ENCODE data around the gene HSPA13. TPM values are rescaled to one million over a fixed set of nuclear protein-coding genes. Genes with fewer than 3 reads are reported as not detected.

The HSPA13 gene
- total and polyA plus RNA-seq, 2 donors (not counting 3 experiments of a cell fraction or from before 2014, with no cell fraction given): 11.5 to 40.4 TPM

DNA sequence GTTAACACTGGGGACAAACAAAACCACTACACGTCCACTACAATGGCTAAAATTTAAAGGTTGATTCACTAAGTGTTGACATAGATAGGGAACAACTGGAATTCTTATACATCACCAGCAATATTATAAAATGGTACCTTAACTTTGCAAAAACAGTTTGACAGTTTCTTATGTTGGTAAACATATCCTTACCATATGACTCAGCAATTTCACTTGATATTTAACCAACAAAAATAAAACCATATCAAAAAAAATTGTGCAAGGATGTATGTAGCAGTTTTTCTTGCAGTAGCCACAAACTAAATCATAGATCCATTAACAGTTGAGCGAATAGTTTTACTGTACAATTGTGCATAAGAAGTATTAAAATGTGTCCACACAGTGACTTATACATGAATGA, 5.3 kb upstream of the HSPA13 start:
- Histone ChIP-seq H3K9ac (replicated peaks; ENCODE audit: extremely low read depth, insufficient read depth, low read length) (no peak overlapping the region), H3K79me2 (ENCODE audit: control insufficient read depth, insufficient read depth, low read length) (no peaks in the 10 kb centered on the region), H3K27ac (ENCODE audit: insufficient read depth, low read depth, low read length) (no peak overlapping the region), H3K4me2 (ENCODE audit: insufficient read depth, low read length) (no peak overlapping the region), H3K4me1 (ENCODE audit: control insufficient read depth, extremely low read depth, insufficient read depth, low read length) (peaks cover 6% of the 10 kb centered on the region), H3K27me3 (ENCODE audit: control insufficient read depth in 2 of 2, insufficient read depth in 2 of 2, low read length in 2 of 2) (no peaks in the 10 kb centered on the region), H4K20me1 (replicated peaks; ENCODE audit: control insufficient read depth, extremely low read depth, insufficient read depth, low read length) (no peaks in the 10 kb centered on the region), H3K36me3 (ENCODE audit: control insufficient read depth in 2 of 2, extremely low read depth in 1 of 2, insufficient read depth in 2 of 2, low read length in 2 of 2) (no peaks in the 10 kb centered on the region), H2AFZ (ENCODE audit: low read depth, low read length) (no peak overlapping the region), H3K4me3 (replicated peaks in 1 of 3; ENCODE audit: insufficient read depth in 1 of 3, low read depth in 1 of 3, low read length in 3 of 3) (no peak overlapping the region), H3K9me1 (replicated peaks; ENCODE audit: control insufficient read depth, extremely low read depth, insufficient read depth, low read length) (no peaks in the 10 kb centered on the region), H3K9me3 (replicated peaks; ENCODE audit: control insufficient read depth, insufficient read depth, low read length) (no peaks in the 10 kb centered on the region)
- DNase-seq (ENCODE audit: low read depth, low spot score) (no peak), FAIRE-seq (no peak)
- TF ChIP-seq GATA2 (IDR thresholded peaks at IDR 0.05; ENCODE audit: insufficient read depth, insufficient read length, low read depth, low read length) (no peak), FOS (IDR thresholded peaks at IDR 0.05; ENCODE audit: borderline replicate concordance, insufficient read depth, low read length) (no peak)
- no TSS peak for BruUV-seq (replicated peaks)
- ChIA-PET POLR2A (no interaction called here), CTCF (no interaction called here)
- intact Hi-C loops (cut with micrococcal nuclease) (no loop called here), dilution Hi-C loops (cut with MboI; ENCODE audit: extremely low pct_ligation_motif_present, low sequenced_read_pairs) (no loop called here)

DNA sequence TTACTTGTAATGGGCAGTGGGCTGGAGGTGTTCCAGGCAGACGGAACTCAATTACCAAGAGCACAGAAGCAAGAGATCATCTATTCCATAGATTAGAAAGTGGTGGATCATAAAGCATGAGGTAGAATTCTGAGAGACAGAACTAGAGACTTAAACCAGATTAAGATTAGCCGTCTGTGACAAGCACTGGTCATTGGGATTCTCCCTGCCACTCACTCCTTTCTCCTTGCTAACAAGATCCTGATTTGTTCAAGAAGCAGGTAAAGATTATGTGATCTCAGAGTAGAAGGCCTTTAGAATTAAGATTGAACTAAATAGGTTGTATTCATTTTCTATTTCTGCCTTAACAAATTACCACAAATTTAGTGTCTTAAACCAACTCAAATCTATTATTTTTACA, 1.5 kb upstream of the HSPA13 start:
- CTCF ChIA-PET: interaction anchor here (2.7 kb wide), 1 partner anchor 389 kb away, joined by 8 read pairs; no protein-coding TSS in a partner anchor
- H4K20me1 ChIP-seq (replicated peaks; ENCODE audit: control insufficient read depth, extremely low read depth, insufficient read depth, low read length): peaks cover 7% of the 10 kb centered on the region
- BruUV-seq (replicated peaks): no TSS peak
- H3K79me2 ChIP-seq (ENCODE audit: control insufficient read depth, insufficient read depth, low read length): peaks cover 32% of the 10 kb centered on the region
- no peaks in the 10 kb centered on the region for H3K27me3 ChIP-seq (ENCODE audit: control insufficient read depth in 2 of 2, insufficient read depth in 2 of 2, low read length in 2 of 2)
- H3K4me1 ChIP-seq (ENCODE audit: control insufficient read depth, extremely low read depth, insufficient read depth, low read length): peaks cover 26% of the 10 kb centered on the region
- H2AFZ ChIP-seq (ENCODE audit: low read depth, low read length): peak overlapping the region; percentile 82
- H3K9ac ChIP-seq (replicated peaks; ENCODE audit: extremely low read depth, insufficient read depth, low read length): no peak overlapping the region
- no peaks in the 10 kb centered on the region for H3K36me3 ChIP-seq (ENCODE audit: control insufficient read depth in 2 of 2, extremely low read depth in 1 of 2, insufficient read depth in 2 of 2, low read length in 2 of 2)
- peak overlapping the region; percentile 93 for H3K27ac ChIP-seq (ENCODE audit: insufficient read depth, low read depth, low read length)
- H3K9me1 ChIP-seq (replicated peaks; ENCODE audit: control insufficient read depth, extremely low read depth, insufficient read depth, low read length): no peaks in the 10 kb centered on the region
- DNase-seq (ENCODE audit: low read depth, low spot score): no peak
- TF ChIP-seq POLR2A (IDR thresholded peaks at IDR 0.05; ENCODE audit: low read depth, low read length): no peak
- no peak for TF ChIP-seq EZH2 (IDR thresholded peaks at IDR 0.05; ENCODE audit: borderline replicate concordance, low read depth, low read length, severe bottlenecking)
- TF ChIP-seq, protein P1, sequence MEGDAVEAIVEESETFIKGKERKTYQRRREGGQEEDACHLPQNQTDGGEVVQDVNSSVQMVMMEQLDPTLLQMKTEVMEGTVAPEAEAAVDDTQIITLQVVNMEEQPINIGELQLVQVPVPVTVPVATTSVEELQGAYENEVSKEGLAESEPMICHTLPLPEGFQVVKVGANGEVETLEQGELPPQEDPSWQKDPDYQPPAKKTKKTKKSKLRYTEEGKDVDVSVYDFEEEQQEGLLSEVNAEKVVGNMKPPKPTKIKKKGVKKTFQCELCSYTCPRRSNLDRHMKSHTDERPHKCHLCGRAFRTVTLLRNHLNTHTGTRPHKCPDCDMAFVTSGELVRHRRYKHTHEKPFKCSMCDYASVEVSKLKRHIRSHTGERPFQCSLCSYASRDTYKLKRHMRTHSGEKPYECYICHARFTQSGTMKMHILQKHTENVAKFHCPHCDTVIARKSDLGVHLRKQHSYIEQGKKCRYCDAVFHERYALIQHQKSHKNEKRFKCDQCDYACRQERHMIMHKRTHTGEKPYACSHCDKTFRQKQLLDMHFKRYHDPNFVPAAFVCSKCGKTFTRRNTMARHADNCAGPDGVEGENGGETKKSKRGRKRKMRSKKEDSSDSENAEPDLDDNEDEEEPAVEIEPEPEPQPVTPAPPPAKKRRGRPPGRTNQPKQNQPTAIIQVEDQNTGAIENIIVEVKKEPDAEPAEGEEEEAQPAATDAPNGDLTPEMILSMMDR (IDR thresholded peaks at IDR 0.05; ENCODE audit: extremely low read depth in 1 of 2, insufficient read depth in 1 of 2, low read depth in 1 of 2, low read length in 2 of 2): no peak
- TF ChIP-seq FOS (IDR thresholded peaks at IDR 0.05; ENCODE audit: borderline replicate concordance, insufficient read depth, low read length): no peak
- TF ChIP-seq MYC (IDR thresholded peaks at IDR 0.05; ENCODE audit: low read depth, low read length): no peak
- TF ChIP-seq POLR2AphosphoS5 (IDR thresholded peaks at IDR 0.05; ENCODE audit: insufficient read depth, low read depth, low read length): no peak
- no peak for TF ChIP-seq GATA2 (IDR thresholded peaks at IDR 0.05; ENCODE audit: insufficient read depth, insufficient read length, low read depth, low read length)
- TF ChIP-seq JUN (IDR thresholded peaks at IDR 0.05; ENCODE audit: borderline replicate concordance, insufficient read depth, insufficient read length, low read depth): no peak
- TF ChIP-seq, protein P2, sequence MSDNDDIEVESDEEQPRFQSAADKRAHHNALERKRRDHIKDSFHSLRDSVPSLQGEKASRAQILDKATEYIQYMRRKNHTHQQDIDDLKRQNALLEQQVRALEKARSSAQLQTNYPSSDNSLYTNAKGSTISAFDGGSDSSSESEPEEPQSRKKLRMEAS (IDR thresholded peaks at IDR 0.05; ENCODE audit: insufficient read depth, insufficient read length): no peak
- dilution Hi-C loops (cut with MboI; ENCODE audit: extremely low pct_ligation_motif_present, low sequenced_read_pairs) (no loop called here), intact Hi-C loops (cut with micrococcal nuclease) (loop anchor here (5.0 kb wide), 2 partner anchors 127 to 163 kb away; partner anchors contain the start of gene SAMSN1)
- POLR2A ChIA-PET: no interaction called here
- H3K4me3 ChIP-seq (replicated peaks in 1 of 3; ENCODE audit: insufficient read depth in 1 of 3, low read depth in 1 of 3, low read length in 3 of 3): no peak overlapping the region
- H3K9me3 ChIP-seq (replicated peaks; ENCODE audit: control insufficient read depth, insufficient read depth, low read length): no peaks in the 10 kb centered on the region
- FAIRE-seq: no peak
- peak overlapping the region; percentile 99 for H3K4me2 ChIP-seq (ENCODE audit: insufficient read depth, low read length)
